Activated B cell treated with CpG ODN at 0.5 μM for 24 hours (primary cell): ENCODE measurements around the gene HNF1A. TPM values are rescaled to one million over a fixed set of nuclear protein-coding genes. Genes with fewer than 3 reads are reported as not detected.

ENCODE experiments used
- ATAC-seq: fragments of 200-7000 bp; cut with Tn5 transposase; one replicate; pipeline ENCODE4 v1.10.0; 2021; ENCODE audit warnings: low read depth, mild to moderate bottlenecking, moderate library complexity
- CTCF ChIA-PET: fragments of 350-600 bp; sonication (Branson Sonifier 250); formaldehyde crosslinking; loops from one replicate; lab custom pipeline; 2021; ENCODE audit warnings: antibody characterized with exemption; lab: Charles Lee
- POLR2A ChIA-PET: fragments of 350-600 bp; sonication (Branson Sonifier 250); formaldehyde crosslinking; loops from one replicate; lab custom pipeline; 2021; ENCODE audit warnings: antibody characterized with exemption; lab: Charles Lee
- DNase-seq: peaks from one replicate; pipeline ENCODE4 v3.0.0; 2022
- H3K27ac Mint-ChIP-seq: one replicate; pipeline ENCODE4 v1.8.0; 2020; ENCODE audit warnings: mixed read lengths
- H3K27me3 Mint-ChIP-seq: one replicate; pipeline ENCODE4 v1.8.0; 2021; ENCODE audit warnings: mixed read lengths
- H3K36me3 Mint-ChIP-seq: one replicate; pipeline ENCODE4 v1.8.0; 2021; ENCODE audit warnings: low read depth, mixed read lengths
- H3K4me1 Mint-ChIP-seq: one replicate; pipeline ENCODE4 v1.8.0; 2021; ENCODE audit warnings: mixed read lengths
- H3K4me3 Mint-ChIP-seq: one replicate; pipeline ENCODE4 v1.8.0; 2020; ENCODE audit warnings: mild to moderate bottlenecking, mixed read lengths
- H3K9me3 Mint-ChIP-seq: one replicate; pipeline ENCODE4 v1.8.0; 2020; ENCODE audit warnings: mixed read lengths
- CTCF ChIP-seq: fragments of 200-600 bp; IDR thresholded peaks from one replicate; pipeline ENCODE4 v1.8.0; 2022; ENCODE audit warnings: antibody characterized with exemption, mild to moderate bottlenecking
- intact Hi-C: fragments of 100-400 bp; cut with micrococcal nuclease; formaldehyde crosslinking; loops from one replicate; pipeline ENCODE4 v1.15.1; 2024
- total RNA-seq: library from RNA; stranded (reverse); gene quantifications from 2 replicates; pipeline ENCODE4 v1.2.3, GENCODE V29; 2022

Gene HNF1A
- total RNA-seq, 1 donor from 2014 or later = not detected

GRCh38 chr12:121048442-121048841, 70.1 kb downstream of the HNF1A start:
- intact Hi-C loops = no loop called here
- H3K9me3 Mint-ChIP-seq = no peaks in the 10 kb centered on the region
- DNase-seq = no peak
- H3K36me3 Mint-ChIP-seq = no peaks in the 10 kb centered on the region
- no peak for TF ChIP-seq CTCF
- ChIA-PET POLR2A (no interaction called here), CTCF (interaction anchor here (1.1 kb wide), 1 partner anchor 13 kb away, joined by 3 read pairs; no protein-coding TSS in a partner anchor)
- ATAC-seq = no peak
- H3K4me1 Mint-ChIP-seq = no peaks in the 10 kb centered on the region
- peaks cover 9% of the 10 kb centered on the region for H3K27me3 Mint-ChIP-seq
- H3K4me3 Mint-ChIP-seq = no peak overlapping the region
- H3K27ac Mint-ChIP-seq = no peak overlapping the region

GRCh38 chr12:121050725-121051124, 72.4 kb downstream of the HNF1A start:
- DNase-seq = no peak
- ATAC-seq = no peak
- Mint-ChIP-seq H3K27me3 (peaks cover 6% of the 10 kb centered on the region), H3K27ac (no peak overlapping the region), H3K4me3 (no peak overlapping the region), H3K9me3 (no peaks in the 10 kb centered on the region), H3K4me1 (no peaks in the 10 kb centered on the region), H3K36me3 (no peaks in the 10 kb centered on the region)
- intact Hi-C loops = no loop called here
- ChIA-PET CTCF (interaction anchor here (1.3 kb wide), 1 partner anchor 9 kb away, joined by 4 read pairs; no protein-coding TSS in a partner anchor), POLR2A (interaction anchor here (0.6 kb wide), 1 partner anchor 354 kb away, joined by 5 read pairs; no protein-coding TSS in a partner anchor)
- no peak for TF ChIP-seq CTCF

Other genes with a start within 250 kb of the HNF1A start
- 39.9 and 40.3 TPM in 2 replicates for gene SPPL3, start 74.2 kb upstream of the HNF1A start, total RNA-seq
- 23.7 and 24.8 TPM in 2 replicates for gene C12orf43, start 37.9 kb downstream of the HNF1A start, total RNA-seq
- gene OASL, start 60.7 kb downstream of the HNF1A start, total RNA-seq = 0.86 and 1.4 TPM in 2 replicates
- gene P2RX7, start 154.3 kb downstream of the HNF1A start, total RNA-seq = 2.7 and 5.3 TPM in 2 replicates
- 17.0 and 19.5 TPM in 2 replicates for gene P2RX4, start 231.6 kb downstream of the HNF1A start, total RNA-seq